ENCODE results near the gene GPX4.

DNA sequence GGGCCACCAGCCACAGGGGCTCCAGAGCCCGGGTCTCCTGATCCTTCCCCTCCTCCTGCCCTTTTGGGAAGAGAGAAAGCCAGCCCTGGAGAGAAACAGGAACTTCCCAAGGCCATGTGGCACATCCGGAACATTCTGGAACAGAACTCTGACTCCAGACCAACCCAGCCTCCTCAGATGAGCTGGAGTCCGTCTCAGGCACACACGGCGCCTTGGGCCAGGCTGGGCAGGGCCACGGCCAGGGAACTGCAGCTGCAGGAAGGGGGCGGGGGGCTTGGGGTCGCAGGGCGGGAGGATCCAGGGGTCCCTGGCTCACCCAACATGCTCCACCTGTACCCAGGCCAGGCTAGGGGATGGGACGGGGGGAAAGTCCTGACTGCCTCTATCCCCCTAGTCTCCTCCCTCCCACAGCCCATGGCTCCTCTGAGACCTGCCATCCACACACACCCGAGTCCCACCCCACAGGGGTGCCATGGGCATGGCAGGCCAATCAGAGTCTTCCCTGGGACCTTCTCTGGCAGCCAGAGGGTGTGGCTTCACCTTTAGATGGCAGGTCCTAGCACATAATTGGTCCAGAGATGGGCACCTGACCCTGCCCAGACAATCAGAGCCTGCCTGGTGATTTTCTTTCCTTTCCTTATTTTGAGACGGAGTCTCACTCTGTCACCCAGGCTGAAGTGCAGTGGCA is 47.4 kb downstream of the GPX4 start:
- no peak for TF ChIP-seq EP300 (IDR thresholded peaks at IDR 0.05)
- no peak for TF ChIP-seq CTCF (IDR thresholded peaks at IDR 0.05)
- no peak for TF ChIP-seq POLR2A (IDR thresholded peaks at IDR 0.05)

Measured in suprapubic skin (tissue), 3 donors.